Measurements from ENCODE around the gene QDPR. TPM values are rescaled to one million over a fixed set of nuclear protein-coding genes. Genes with fewer than 3 reads are reported as not detected.
A peak's percentile ranks its signal among the peaks of the same experiment; 100 is the strongest.

Gene QDPR
- 10 to 100 TPM; 24.6 to 25.8 TPM for total RNA-seq

DNA sequence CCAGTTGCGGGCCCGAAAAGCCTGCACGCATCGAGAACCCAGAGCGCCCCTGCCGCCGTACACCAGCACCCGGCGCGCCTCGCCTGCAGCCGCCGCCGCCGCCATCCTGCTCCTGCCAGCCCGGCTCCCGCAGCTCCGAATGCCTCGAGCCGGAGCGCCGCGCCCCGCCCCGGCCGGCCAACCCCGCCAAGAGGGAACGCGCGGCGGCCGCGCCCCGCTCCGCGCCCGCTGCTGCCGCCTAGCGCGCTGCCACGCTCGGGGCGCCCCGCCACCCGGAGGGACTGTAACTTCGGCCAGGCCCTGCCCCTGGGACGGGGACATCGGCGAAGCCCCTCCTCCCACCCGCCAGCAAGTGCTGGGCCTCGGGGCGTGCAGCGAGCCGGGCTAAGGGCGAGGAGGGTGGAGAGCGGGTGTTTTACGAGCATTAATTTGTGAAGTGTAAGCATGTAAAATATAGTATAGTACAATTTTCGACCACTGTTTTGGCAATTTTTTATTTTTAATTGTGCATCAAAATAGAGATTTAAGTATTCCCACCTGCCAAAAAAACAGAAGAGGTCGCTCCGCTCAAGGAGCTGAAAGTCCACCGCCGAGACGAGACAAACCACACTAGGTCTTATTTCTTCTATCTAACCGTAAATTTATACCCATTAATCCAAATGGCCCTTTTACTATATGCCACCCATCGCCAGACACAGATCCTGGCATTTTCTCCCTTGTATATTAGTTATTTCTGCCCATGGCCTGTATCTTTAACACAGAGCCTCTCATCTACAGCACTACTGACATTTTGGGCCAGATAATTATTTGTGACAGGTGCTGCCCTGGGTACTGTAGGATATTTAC, at the start of gene QDPR:
Gene QDPR, minus strand, starts transcription at position 141 of the 846 bp plus-strand sequence. Its CDS starts 36 bp downstream, at position 105.
- Mint-ChIP-seq H3K4me1 (peaks cover 29% of the 10 kb centered on the region), H3K27me3 (peaks cover 13% of the 10 kb centered on the region), H3K9me3 (ENCODE audit: low read depth) (no peaks in the 10 kb centered on the region), H3K4me3 (peak within 1 kb of the TSS; percentile 89), H3K36me3 (peaks cover 12% of the 10 kb centered on the region), H3K27ac (peak within 1 kb of the TSS; percentile 88)
- DNase-seq (peak; percentile 84), ATAC-seq (peak; percentile 98)
- CTCF ChIA-PET: interaction anchor here (0.9 to 2.2 kb wide), 6 partner anchors 10 to 120 kb away, joined by 3 to 9 read pairs (median 4); no protein-coding TSS in a partner anchor

DNA sequence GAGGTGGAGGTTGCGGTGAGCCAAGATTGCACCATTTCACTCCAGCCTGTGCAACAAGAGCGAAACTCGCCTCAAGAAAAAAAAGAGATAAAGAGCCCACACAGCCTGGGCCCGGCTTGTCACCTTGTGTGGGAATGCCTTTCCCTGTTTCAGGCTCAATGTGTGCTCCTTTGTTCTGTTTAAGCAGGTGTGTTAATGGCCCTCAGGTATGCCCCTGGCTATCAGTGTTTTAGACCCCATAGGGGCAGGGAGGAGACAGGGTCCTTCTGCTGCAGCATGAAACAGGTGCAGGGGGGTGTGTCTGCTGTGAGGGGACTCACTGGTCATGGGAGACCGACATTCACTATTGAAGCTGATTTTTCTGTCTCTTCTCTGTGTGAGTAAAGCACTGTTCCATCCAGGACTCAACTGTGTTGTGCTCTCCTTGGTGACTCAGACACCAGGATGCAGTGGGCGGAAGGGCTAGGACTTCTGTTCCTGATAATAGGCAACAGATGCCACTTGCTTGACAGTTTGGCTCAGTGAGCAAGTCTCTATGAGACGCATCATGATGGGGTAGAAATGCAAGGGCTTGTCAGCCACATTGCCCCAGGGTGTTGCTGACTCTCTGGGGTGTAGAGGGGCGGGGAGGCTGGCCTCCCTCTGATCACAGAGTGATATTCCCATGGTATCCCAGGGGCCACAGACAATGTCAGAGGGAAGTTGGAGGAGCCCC, 49.5 kb upstream of the QDPR start:
- CTCF ChIA-PET: no interaction called here
- Mint-ChIP-seq H3K9me3 (ENCODE audit: low read depth) (no peaks in the 10 kb centered on the region), H3K27ac (no peak overlapping the region), H3K27me3 (peaks cover 13% of the 10 kb centered on the region), H3K4me1 (no peaks in the 10 kb centered on the region), H3K36me3 (no peaks in the 10 kb centered on the region), H3K4me3 (no peak overlapping the region)
- DNase-seq: no peak
- no peak for ATAC-seq

DNA sequence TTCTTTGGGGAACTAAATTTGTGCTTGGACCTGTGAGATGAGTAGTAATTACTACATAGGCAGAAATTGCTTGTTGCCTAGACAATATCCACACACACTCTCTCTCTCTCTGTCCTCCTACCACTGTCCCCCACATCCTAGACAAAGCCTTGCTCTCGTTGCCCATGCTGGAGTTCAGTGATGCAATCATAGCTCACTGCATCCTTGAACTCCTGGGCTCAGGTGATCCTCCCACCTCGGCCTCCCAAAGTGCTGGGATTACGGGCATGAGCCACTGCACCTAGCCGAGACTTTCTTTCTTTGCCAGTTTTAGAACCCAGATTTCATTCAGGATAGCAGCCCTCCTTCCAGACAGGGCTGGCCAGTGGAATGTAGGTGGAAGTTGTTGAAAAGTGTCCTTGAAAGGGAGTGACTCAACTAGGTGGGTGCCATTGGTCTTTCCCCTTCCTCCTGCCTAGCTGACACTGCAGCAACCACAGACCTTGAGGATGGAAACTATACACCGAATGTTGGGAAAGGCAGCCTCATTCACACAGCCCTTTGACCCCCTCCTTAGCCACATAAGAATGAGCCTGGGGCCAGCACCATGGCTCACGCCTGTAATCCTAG, 48.3 kb upstream of the QDPR start:
- Mint-ChIP-seq H3K4me3 (no peak overlapping the region), H3K9me3 (ENCODE audit: low read depth) (no peaks in the 10 kb centered on the region), H3K4me1 (no peaks in the 10 kb centered on the region), H3K36me3 (no peaks in the 10 kb centered on the region), H3K27ac (no peak overlapping the region), H3K27me3 (peaks cover 15% of the 10 kb centered on the region)
- no peak for DNase-seq
- CTCF ChIA-PET: interaction anchor here (1.8 kb wide), 1 partner anchor 11 kb away, joined by 6 read pairs; no protein-coding TSS in a partner anchor
- no peak for ATAC-seq

- Mint-ChIP-seq H3K9me3 (ENCODE audit: low read depth) (no peaks in the 10 kb centered on the region), H3K4me3 (no peak overlapping the region), H3K27me3 (peaks cover 18% of the 10 kb centered on the region), H3K4me1 (peaks cover 3% of the 10 kb centered on the region), H3K27ac (no peak overlapping the region), H3K36me3 (no peaks in the 10 kb centered on the region)
- no peak for ATAC-seq
- CTCF ChIA-PET: interaction anchor here (1.8 kb wide), 1 partner anchor 11 kb away, joined by 6 read pairs; no protein-coding TSS in a partner anchor
- no peak for DNase-seq
These were observed 47.8 kb upstream of the QDPR start for GRCh38 chr4:17559709-17560048.

DNA sequence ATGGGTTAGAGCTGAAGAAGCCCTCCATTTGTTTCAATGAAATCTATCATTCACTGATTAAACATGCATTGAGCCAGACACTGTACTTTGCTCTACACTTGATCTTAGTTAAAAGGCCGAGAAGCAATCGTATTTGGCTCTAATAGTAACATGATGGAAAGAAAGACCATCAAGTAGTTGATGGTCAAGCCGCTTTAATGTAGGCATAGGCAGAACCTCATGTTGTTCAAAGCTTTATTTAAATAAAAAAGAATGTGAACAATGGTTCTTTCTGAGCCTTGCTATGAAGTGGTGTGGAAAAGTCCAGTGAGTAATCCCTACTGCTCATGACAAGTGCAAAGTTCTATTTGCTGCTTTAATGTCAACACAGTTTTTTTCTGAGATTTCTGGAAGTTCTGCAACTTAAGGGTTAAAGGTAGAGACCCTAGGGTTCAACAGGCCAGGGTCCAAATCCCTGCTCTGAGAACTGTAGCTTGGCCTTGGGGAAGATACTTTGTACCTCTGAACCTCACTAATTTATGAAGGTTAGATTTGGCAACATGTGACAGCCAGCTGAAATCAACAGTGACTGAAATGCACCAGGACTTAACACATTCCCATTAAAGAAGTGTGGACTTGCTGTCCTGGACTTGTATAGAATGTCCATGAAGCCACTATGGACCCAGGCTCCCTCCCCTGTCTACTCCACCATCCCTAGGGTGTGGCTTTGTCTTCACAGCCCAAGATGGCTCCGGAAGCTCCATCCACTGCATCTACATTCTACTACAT, 47.2 kb upstream of the QDPR start:
- Mint-ChIP-seq H3K27me3 (peaks cover 19% of the 10 kb centered on the region), H3K36me3 (no peaks in the 10 kb centered on the region), H3K4me3 (no peak overlapping the region), H3K9me3 (ENCODE audit: low read depth) (no peaks in the 10 kb centered on the region), H3K4me1 (peaks cover 6% of the 10 kb centered on the region), H3K27ac (no peak overlapping the region)
- CTCF ChIA-PET: interaction anchor here (1.8 kb wide), 1 partner anchor 10 kb away, joined by 6 read pairs; no protein-coding TSS in a partner anchor
- ATAC-seq (no peak), DNase-seq (no peak)

DNA sequence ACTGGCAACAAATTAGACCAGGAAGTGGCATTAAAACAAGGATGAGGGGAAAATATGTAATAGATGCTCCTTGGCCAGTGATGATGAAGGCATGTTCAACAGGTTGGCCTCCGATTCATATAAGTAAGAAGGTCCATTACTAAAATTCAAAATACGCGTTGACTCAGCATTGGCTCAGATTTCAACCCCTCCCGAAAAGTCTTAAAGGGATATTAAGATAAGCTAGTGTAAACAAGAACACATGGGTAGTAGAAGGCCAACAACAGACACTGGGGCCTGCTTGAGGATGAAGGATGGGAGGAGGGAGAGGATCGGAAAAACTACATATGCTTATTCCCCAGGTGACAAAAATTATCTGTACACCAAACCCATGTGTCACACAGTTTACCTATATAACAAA, 46.0 kb upstream of the QDPR start:
- Mint-ChIP-seq H3K4me1 (peaks cover 6% of the 10 kb centered on the region), H3K27ac (no peak overlapping the region), H3K9me3 (ENCODE audit: low read depth) (no peaks in the 10 kb centered on the region), H3K36me3 (no peaks in the 10 kb centered on the region), H3K27me3 (peaks cover 19% of the 10 kb centered on the region), H3K4me3 (no peak overlapping the region)
- no peak for ATAC-seq
- no peak for DNase-seq
- CTCF ChIA-PET: interaction anchor here (0.9 to 1.1 kb wide), 2 partner anchors 9 to 79 kb away, joined by 3 to 6 read pairs; no protein-coding TSS in a partner anchor

DNA sequence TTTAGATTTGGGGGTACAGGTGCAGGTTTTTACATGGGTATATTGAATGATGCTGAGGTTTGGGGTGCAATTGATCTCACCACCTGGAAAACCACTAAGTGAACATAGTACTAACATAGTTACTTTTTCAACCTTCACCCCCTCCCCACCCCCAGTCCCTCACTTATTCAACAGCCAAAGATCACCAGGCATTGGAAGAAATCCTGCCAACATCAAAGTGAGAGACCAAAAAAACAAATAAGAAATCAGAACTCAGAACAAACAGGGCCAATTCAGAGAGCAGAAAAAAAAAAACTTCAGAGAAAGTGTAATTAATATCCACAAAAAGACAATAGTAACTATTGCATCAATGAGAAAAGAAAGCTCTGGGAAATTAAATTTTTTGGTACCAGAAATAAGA, 44.6 kb upstream of the QDPR start:
- no peak for ATAC-seq
- H3K36me3 Mint-ChIP-seq: no peaks in the 10 kb centered on the region
- peaks cover 27% of the 10 kb centered on the region for H3K27me3 Mint-ChIP-seq
- H3K27ac Mint-ChIP-seq: no peak overlapping the region
- CTCF ChIA-PET: no interaction called here
- peaks cover 6% of the 10 kb centered on the region for H3K4me1 Mint-ChIP-seq
- no peaks in the 10 kb centered on the region for H3K9me3 Mint-ChIP-seq (ENCODE audit: low read depth)
- DNase-seq: no peak
- no peak overlapping the region for H3K4me3 Mint-ChIP-seq

DNA sequence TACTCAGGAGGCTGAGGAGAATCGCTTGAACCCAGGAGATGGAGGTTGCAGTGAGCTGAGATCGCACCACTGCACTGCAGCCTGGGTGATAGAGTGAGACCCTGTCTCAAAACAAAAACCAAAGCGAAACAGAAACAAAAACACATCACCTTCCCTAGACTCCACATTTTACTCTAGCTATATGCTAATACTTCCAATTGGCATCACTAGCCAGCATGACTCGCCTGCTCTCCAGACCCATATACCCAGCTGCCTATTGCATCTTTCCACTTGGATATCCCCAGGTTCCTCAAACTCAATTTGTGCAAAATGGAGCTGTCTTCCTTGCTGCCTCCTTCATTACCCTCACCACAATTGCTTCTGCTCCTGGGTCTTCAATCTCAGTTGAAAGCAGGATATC, 42.7 kb upstream of the QDPR start:
- Mint-ChIP-seq H3K27me3 (peaks cover 32% of the 10 kb centered on the region), H3K9me3 (ENCODE audit: low read depth) (no peaks in the 10 kb centered on the region), H3K4me3 (no peak overlapping the region), H3K27ac (no peak overlapping the region), H3K36me3 (no peaks in the 10 kb centered on the region), H3K4me1 (peaks cover 6% of the 10 kb centered on the region)
- ATAC-seq (no peak), DNase-seq (no peak)
- CTCF ChIA-PET: interaction anchor here (0.7 to 1.9 kb wide), 2 partner anchors 23 to 82 kb away, joined by 3 to 9 read pairs; no protein-coding TSS in a partner anchor

GRCh38 chr4:17552427-17552826, 40.5 kb upstream of the QDPR start:
- peaks cover 11% of the 10 kb centered on the region for H3K4me1 Mint-ChIP-seq
- CTCF ChIA-PET: no interaction called here
- no peaks in the 10 kb centered on the region for H3K9me3 Mint-ChIP-seq (ENCODE audit: low read depth)
- no peaks in the 10 kb centered on the region for H3K36me3 Mint-ChIP-seq
- H3K27me3 Mint-ChIP-seq: peaks cover 27% of the 10 kb centered on the region
- no peak for DNase-seq
- ATAC-seq: no peak
- no peak overlapping the region for H3K27ac Mint-ChIP-seq
- no peak overlapping the region for H3K4me3 Mint-ChIP-seq

- no peaks in the 10 kb centered on the region for H3K9me3 Mint-ChIP-seq (ENCODE audit: low read depth)
- DNase-seq (no peak), ATAC-seq (no peak)
- peaks cover 19% of the 10 kb centered on the region for H3K27me3 Mint-ChIP-seq
- no peak overlapping the region for H3K4me3 Mint-ChIP-seq
- no peaks in the 10 kb centered on the region for H3K36me3 Mint-ChIP-seq
- CTCF ChIA-PET: interaction anchor here (2.0 to 3.0 kb wide), 3 partner anchors 82 to 258 kb away, joined by 6 to 24 read pairs (median 16); no protein-coding TSS in a partner anchor
- no peak overlapping the region for H3K27ac Mint-ChIP-seq
- H3K4me1 Mint-ChIP-seq: peaks cover 11% of the 10 kb centered on the region
These were observed 38.7 kb upstream of the QDPR start for GRCh38 chr4:17550549-17550948.

- Mint-ChIP-seq H3K4me3 (no peak overlapping the region), H3K9me3 (ENCODE audit: low read depth) (no peaks in the 10 kb centered on the region), H3K27ac (no peak overlapping the region), H3K36me3 (no peaks in the 10 kb centered on the region), H3K4me1 (peaks cover 5% of the 10 kb centered on the region), H3K27me3 (peaks cover 28% of the 10 kb centered on the region)
- DNase-seq (no peak), ATAC-seq (no peak)
- CTCF ChIA-PET: no interaction called here
These were observed 34.8 kb upstream of the QDPR start for GRCh38 chr4:17546678-17547077.

GRCh38 chr4:17546222-17546621, 34.3 kb upstream of the QDPR start:
- ATAC-seq (no peak), DNase-seq (no peak)
- Mint-ChIP-seq H3K9me3 (ENCODE audit: low read depth) (no peaks in the 10 kb centered on the region), H3K4me3 (no peak overlapping the region), H3K36me3 (no peaks in the 10 kb centered on the region), H3K27me3 (peaks cover 27% of the 10 kb centered on the region), H3K27ac (no peak overlapping the region), H3K4me1 (peaks cover 5% of the 10 kb centered on the region)
- CTCF ChIA-PET: no interaction called here

All from activated CD8-positive, alpha-beta memory T cell treated with anti-CD3 and anti-CD28 coated beads, Interleukin-2, amount 10 ng/mL, durations not matched to agents 7 days and 5 days (primary cell).